ENCODE measurements around the gene ERAL1.

DNA sequence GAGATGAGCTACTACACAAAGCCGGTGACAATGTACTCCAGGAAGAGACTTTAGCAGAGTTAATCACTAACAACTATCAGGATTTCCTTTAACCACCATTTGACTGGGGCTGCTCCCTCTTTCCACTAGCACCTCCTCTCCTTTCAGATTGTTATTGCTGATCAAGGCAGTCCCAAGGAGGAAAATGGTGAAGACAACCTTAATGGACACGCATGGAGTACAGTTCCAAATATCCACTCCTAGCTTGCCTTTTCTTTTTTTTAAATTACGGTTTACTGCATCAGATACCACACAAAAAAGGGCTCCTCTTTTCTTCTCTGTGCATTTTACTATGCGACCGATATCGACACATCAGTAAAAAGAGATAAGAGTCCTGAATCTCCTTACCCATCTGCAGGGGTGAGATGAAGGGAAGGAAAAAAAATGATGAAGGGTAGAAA is 43.1 kb upstream of the ERAL1 start:
- TF ChIP-seq, protein P1, sequence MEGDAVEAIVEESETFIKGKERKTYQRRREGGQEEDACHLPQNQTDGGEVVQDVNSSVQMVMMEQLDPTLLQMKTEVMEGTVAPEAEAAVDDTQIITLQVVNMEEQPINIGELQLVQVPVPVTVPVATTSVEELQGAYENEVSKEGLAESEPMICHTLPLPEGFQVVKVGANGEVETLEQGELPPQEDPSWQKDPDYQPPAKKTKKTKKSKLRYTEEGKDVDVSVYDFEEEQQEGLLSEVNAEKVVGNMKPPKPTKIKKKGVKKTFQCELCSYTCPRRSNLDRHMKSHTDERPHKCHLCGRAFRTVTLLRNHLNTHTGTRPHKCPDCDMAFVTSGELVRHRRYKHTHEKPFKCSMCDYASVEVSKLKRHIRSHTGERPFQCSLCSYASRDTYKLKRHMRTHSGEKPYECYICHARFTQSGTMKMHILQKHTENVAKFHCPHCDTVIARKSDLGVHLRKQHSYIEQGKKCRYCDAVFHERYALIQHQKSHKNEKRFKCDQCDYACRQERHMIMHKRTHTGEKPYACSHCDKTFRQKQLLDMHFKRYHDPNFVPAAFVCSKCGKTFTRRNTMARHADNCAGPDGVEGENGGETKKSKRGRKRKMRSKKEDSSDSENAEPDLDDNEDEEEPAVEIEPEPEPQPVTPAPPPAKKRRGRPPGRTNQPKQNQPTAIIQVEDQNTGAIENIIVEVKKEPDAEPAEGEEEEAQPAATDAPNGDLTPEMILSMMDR (conservative IDR thresholded peaks at IDR 0.05 in 1 of 2, IDR thresholded peaks at IDR 0.05 in 1 of 2; ENCODE audit: low read depth in 1 of 2, low read length in 2 of 2): no peak
- TF ChIP-seq EZH2 (IDR thresholded peaks at IDR 0.05; ENCODE audit: low read length, missing control alignments): no peak

Measured in fibroblast of lung (primary cell).